GM21360 (cell line): ENCODE data around the gene FAM174C.

ENCODE experiments used
- ATAC-seq: cut with Tn5 transposase; IDR thresholded peaks from one replicate; pipeline ENCODE4 v1.9.1; 2021; ENCODE audit warnings: mild to moderate bottlenecking, moderate library complexity; ENCODE audit not compliant: unreplicated experiment

The FAM174C gene

GRCh38 chr19:1271528-1272422 is 3.6 kb upstream of the FAM174C start:
- no peak for ATAC-seq

GRCh38 chr19:1272423-1273262 is 2.7 kb upstream of the FAM174C start:
- ATAC-seq, result no peak

GRCh38 chr19:1273263-1274041 is 1.9 kb upstream of the FAM174C start:
- ATAC-seq, result no peak

- no peak for ATAC-seq
Observed at GRCh38 chr19:1274081-1274851, 1.1 kb upstream of the FAM174C start.

GRCh38 chr19:1274852-1275259 is 474 bp upstream of the FAM174C start:
- no peak for ATAC-seq

GRCh38 chr19:1275976-1276627 is 772 bp downstream of the FAM174C start:
- no peak for ATAC-seq

- no peak for ATAC-seq
Observed at GRCh38 chr19:1276628-1277022, 1.3 kb downstream of the FAM174C start.

GRCh38 chr19:1277061-1277460 is 1.7 kb downstream of the FAM174C start:
- ATAC-seq, result no peak

- ATAC-seq, result no peak
Observed at GRCh38 chr19:1278074-1278473, 2.7 kb downstream of the FAM174C start.

GRCh38 chr19:1278713-1279660 is 3.7 kb downstream of the FAM174C start:
- no peak for ATAC-seq

GRCh38 chr19:1279782-1280341 is 4.5 kb downstream of the FAM174C start:
- no peak for ATAC-seq

- ATAC-seq, result no peak
Observed at GRCh38 chr19:1280636-1281568, 5.6 kb downstream of the FAM174C start.

- no peak for ATAC-seq
Observed at GRCh38 chr19:1281569-1282287, 6.4 kb downstream of the FAM174C start.

- no peak for ATAC-seq
Observed at GRCh38 chr19:1282588-1283206, 7.4 kb downstream of the FAM174C start.

- ATAC-seq, result no peak
Observed at GRCh38 chr19:1283207-1283916, 8.0 kb downstream of the FAM174C start.

- ATAC-seq, result no peak
Observed at GRCh38 chr19:1283917-1284292, 8.6 kb downstream of the FAM174C start.
